Suppressor macrophage (primary cell): ENCODE results near the gene ACOD1.
A peak's percentile ranks its signal among the peaks of the same experiment; 100 is the strongest.
"Not testable (repeated sequence)": the region's sequence is repeated elsewhere in the genome, so short reads cannot be mapped to it uniquely, and the experiment has no call there.

ENCODE experiments used
- DNase-seq, 4 experiments: peaks; one replicate each; pipeline ENCODE4 v3.0.0-alpha.2; 2020 to 2022

Gene ACOD1

GRCh38 chr13:76954538-76954937 lies 6.2 kb downstream of the ACOD1 start:
- DNase-seq, result peak in 1 of 4 experiments; percentile 10

- DNase-seq, result peak; percentile 13 to 49 (median 32)
Observed at GRCh38 chr13:76955193-76955592, 6.9 kb downstream of the ACOD1 start.

GRCh38 chr13:76955661-76956060 lies 7.3 kb downstream of the ACOD1 start:
- no peak for DNase-seq

- DNase-seq, result peak; percentile 23 to 75 (median 55)
Observed at GRCh38 chr13:76958841-76959432, 10.6 kb downstream of the ACOD1 start.

GRCh38 chr13:76959734-76960133 lies 11.4 kb downstream of the ACOD1 start:
- DNase-seq, result not testable (repeated sequence)

GRCh38 chr13:76965759-76966421 lies 17.6 kb downstream of the ACOD1 start:
- peak; percentile 49 to 76 (median 63) for DNase-seq

- DNase-seq, result no peak
Observed at GRCh38 chr13:76967031-76967430, 18.7 kb downstream of the ACOD1 start.

GRCh38 chr13:76968041-76968440 lies 19.7 kb downstream of the ACOD1 start:
- DNase-seq, result no peak

GRCh38 chr13:76969488-76970365 lies 21.4 kb downstream of the ACOD1 start:
- DNase-seq, result no peak

GRCh38 chr13:76971215-76971614 lies 22.9 kb downstream of the ACOD1 start:
- DNase-seq, result no peak

- peak; percentile 45 to 71 (median 60) for DNase-seq
Observed at GRCh38 chr13:76971851-76972829, 23.8 kb downstream of the ACOD1 start.

- no peak for DNase-seq
Observed at GRCh38 chr13:76973920-76974617, 25.8 kb downstream of the ACOD1 start.

- DNase-seq, result no peak
Observed at GRCh38 chr13:76974618-76974975, 26.3 kb downstream of the ACOD1 start.

GRCh38 chr13:76975863-76976262 lies 27.6 kb downstream of the ACOD1 start:
- no peak for DNase-seq

- no peak for DNase-seq
Observed at GRCh38 chr13:76976490-76976889, 28.2 kb downstream of the ACOD1 start.

- DNase-seq, result no peak
Observed at GRCh38 chr13:76976929-76977328, 28.6 kb downstream of the ACOD1 start.

- DNase-seq, result peak; percentile 72 to 91 (median 88)
Observed at GRCh38 chr13:76980075-76980718, 31.9 kb downstream of the ACOD1 start.

- peak; percentile 15 to 41 (median 28) for DNase-seq
Observed at GRCh38 chr13:76982061-76982460, 33.8 kb downstream of the ACOD1 start.

- no peak for DNase-seq
Observed at GRCh38 chr13:76983676-76984075, 35.4 kb downstream of the ACOD1 start.

GRCh38 chr13:76991432-76991795 lies 43.1 kb downstream of the ACOD1 start:
- peak; percentile 8 to 19 (median 12) for DNase-seq
